ENCODE data around the gene SUN2.

Gene SUN2

DNA sequence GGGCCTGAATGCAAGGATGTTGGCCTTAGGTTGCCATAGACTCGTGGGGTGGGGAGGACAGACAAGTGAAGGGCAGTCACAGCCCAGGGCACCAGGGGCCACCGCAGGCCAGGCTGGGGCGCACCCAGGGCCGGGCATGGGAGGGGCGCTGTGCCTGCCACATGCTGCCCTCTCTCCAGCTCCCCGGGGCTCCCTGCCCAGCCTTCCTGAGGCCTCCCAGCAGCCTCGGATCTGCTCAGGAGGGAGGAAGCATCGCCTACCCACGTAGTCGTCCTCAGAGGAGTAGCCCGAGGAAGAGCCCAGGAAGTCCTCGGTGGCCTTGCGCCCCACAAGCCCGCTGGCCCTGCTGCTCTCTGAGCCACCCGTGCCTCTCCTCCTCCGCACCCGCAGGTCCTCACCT is 5.2 kb downstream of the SUN2 start:
- Histone ChIP-seq H2BK120ac (ENCODE audit: low read depth, low read length) (no peak overlapping the region), H4K5ac (ENCODE audit: low read length) (no peak overlapping the region), H3K27me3 (ENCODE audit: insufficient read depth, low read length, poor library complexity) (no peaks in the 10 kb centered on the region), H2AK5ac (ENCODE audit: low read length) (no peak overlapping the region), H3K4ac (ENCODE audit: low read depth, low read length) (no peak overlapping the region), H3K56ac (ENCODE audit: low read length) (no peak overlapping the region), H3K23ac (ENCODE audit: low read length) (no peak overlapping the region), H3K4me1 (ENCODE audit: control insufficient read depth, low read depth, low read length) (peaks cover 3% of the 10 kb centered on the region), H3K18ac (ENCODE audit: low read length) (no peak overlapping the region), H3K36me3 (ENCODE audit: control insufficient read depth, insufficient read depth, low read length) (no peaks in the 10 kb centered on the region), H3K79me2 (ENCODE audit: control insufficient read depth, insufficient read depth, low read length) (no peaks in the 10 kb centered on the region), H3K9ac (ENCODE audit: low read length) (no peak overlapping the region), H2BK5ac (ENCODE audit: low read length) (no peak overlapping the region), H4K8ac (ENCODE audit: low read depth, low read length) (no peak overlapping the region), H3K4me3 (ENCODE audit: low read length) (no peak overlapping the region), H2BK15ac (replicated peaks; ENCODE audit: low read depth) (no peak overlapping the region), H3K27ac (ENCODE audit: low read depth, low read length) (no peak overlapping the region), H3K4me2 (ENCODE audit: low read length) (no peak overlapping the region), H3K79me1 (ENCODE audit: low read length) (no peaks in the 10 kb centered on the region)
- no CpG with 5 or more reads among the region's 17 CpGs for WGBS (ENCODE audit: extremely low coverage, insufficient coverage, low lambda C conversion rate)
- DNase-seq, result no peak

DNA sequence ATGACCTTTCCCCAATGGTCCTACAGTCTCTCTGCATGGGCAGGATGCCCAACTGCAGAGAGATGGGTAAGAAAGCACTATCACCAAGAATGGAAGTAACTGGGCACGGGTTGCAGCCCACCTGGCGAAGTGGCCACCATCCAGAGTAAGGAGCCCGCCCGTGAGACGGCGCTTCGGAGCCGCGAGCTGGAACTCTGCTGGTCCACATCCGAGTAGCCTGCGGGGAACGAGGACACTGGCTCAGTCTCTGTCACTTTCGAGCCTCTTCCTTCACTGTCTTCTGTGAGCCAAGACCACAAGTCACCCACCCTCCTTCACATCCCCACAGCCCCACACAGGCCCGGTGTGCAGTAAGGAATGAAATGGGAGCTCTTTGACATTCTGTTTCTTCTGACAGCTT is 5.7 kb downstream of the SUN2 start:
- Histone ChIP-seq H2AK5ac (ENCODE audit: low read length) (no peak overlapping the region), H3K4me1 (ENCODE audit: control insufficient read depth, low read depth, low read length) (peaks cover 3% of the 10 kb centered on the region), H3K18ac (ENCODE audit: low read length) (no peak overlapping the region), H2BK15ac (replicated peaks; ENCODE audit: low read depth) (no peak overlapping the region), H3K4me2 (ENCODE audit: low read length) (no peak overlapping the region), H3K36me3 (ENCODE audit: control insufficient read depth, insufficient read depth, low read length) (peaks cover 3% of the 10 kb centered on the region), H3K27ac (ENCODE audit: low read depth, low read length) (no peak overlapping the region), H2BK5ac (ENCODE audit: low read length) (no peak overlapping the region), H2BK120ac (ENCODE audit: low read depth, low read length) (no peak overlapping the region), H3K79me2 (ENCODE audit: control insufficient read depth, insufficient read depth, low read length) (no peaks in the 10 kb centered on the region), H4K5ac (ENCODE audit: low read length) (no peak overlapping the region), H3K56ac (ENCODE audit: low read length) (no peak overlapping the region), H4K8ac (ENCODE audit: low read depth, low read length) (no peak overlapping the region), H3K4ac (ENCODE audit: low read depth, low read length) (no peak overlapping the region), H3K27me3 (ENCODE audit: insufficient read depth, low read length, poor library complexity) (no peaks in the 10 kb centered on the region), H3K4me3 (ENCODE audit: low read length) (no peak overlapping the region), H3K23ac (ENCODE audit: low read length) (no peak overlapping the region), H3K9ac (ENCODE audit: low read length) (no peak overlapping the region), H3K79me1 (ENCODE audit: low read length) (no peaks in the 10 kb centered on the region)
- no peak for DNase-seq
- WGBS (ENCODE audit: extremely low coverage, insufficient coverage, low lambda C conversion rate), result no CpG with 5 or more reads among the region's 14 CpGs

DNA sequence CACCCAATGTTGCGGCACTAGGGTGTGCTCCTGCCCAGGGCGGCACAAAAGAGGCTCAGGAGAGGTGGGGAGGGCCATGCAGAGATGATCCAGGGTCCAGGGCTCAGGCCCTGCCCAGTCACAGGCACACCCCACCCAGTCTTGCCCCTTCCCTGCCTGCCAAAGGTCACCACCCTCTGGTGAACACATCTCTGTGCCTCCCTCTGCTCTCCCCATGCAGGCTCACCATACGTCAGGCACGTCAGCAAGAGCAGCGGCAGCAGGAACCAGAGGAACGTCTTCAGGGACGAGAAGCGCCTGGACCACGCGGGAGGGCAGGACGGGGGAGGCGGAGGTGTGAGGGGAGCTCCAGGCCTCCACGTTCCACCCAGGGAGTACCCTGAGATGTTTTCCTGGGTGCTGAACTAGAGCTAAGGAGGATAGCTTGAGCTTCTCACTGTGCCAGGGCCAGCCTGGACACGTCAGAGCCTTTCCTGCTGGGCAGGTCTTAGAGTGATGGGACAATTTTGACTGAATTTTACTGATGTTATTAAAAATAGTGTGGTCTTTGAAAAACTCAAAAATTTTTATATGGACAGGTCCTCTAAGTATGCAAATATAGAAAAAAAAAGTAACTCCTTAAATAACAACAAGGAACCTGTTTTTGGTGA is 7.2 kb downstream of the SUN2 start:
- Histone ChIP-seq H2AK5ac (ENCODE audit: low read length) (no peak overlapping the region), H3K18ac (ENCODE audit: low read length) (no peak overlapping the region), H3K9ac (ENCODE audit: low read length) (no peak overlapping the region), H3K36me3 (ENCODE audit: control insufficient read depth, insufficient read depth, low read length) (peaks cover 3% of the 10 kb centered on the region), H3K4me1 (ENCODE audit: control insufficient read depth, low read depth, low read length) (no peaks in the 10 kb centered on the region), H3K79me1 (ENCODE audit: low read length) (no peaks in the 10 kb centered on the region), H3K4me2 (ENCODE audit: low read length) (no peak overlapping the region), H3K27ac (ENCODE audit: low read depth, low read length) (no peak overlapping the region), H3K56ac (ENCODE audit: low read length) (no peak overlapping the region), H2BK15ac (replicated peaks; ENCODE audit: low read depth) (no peak overlapping the region), H4K8ac (ENCODE audit: low read depth, low read length) (no peak overlapping the region), H3K4me3 (ENCODE audit: low read length) (no peak overlapping the region), H4K5ac (ENCODE audit: low read length) (no peak overlapping the region), H3K27me3 (ENCODE audit: insufficient read depth, low read length, poor library complexity) (no peaks in the 10 kb centered on the region), H2BK120ac (ENCODE audit: low read depth, low read length) (no peak overlapping the region), H3K23ac (ENCODE audit: low read length) (no peak overlapping the region), H2BK5ac (ENCODE audit: low read length) (no peak overlapping the region), H3K79me2 (ENCODE audit: control insufficient read depth, insufficient read depth, low read length) (no peaks in the 10 kb centered on the region), H3K4ac (ENCODE audit: low read depth, low read length) (no peak overlapping the region)
- no CpG with 5 or more reads among the region's 14 CpGs for WGBS (ENCODE audit: extremely low coverage, insufficient coverage, low lambda C conversion rate)
- no peak for DNase-seq

- no peak overlapping the region for H3K4ac ChIP-seq (ENCODE audit: low read depth, low read length)
- no peak overlapping the region for H3K9ac ChIP-seq (ENCODE audit: low read length)
- no peaks in the 10 kb centered on the region for H3K79me2 ChIP-seq (ENCODE audit: control insufficient read depth, insufficient read depth, low read length)
- no peak overlapping the region for H4K8ac ChIP-seq (ENCODE audit: low read depth, low read length)
- H3K4me3 ChIP-seq (ENCODE audit: low read length), result no peak overlapping the region
- H3K4me2 ChIP-seq (ENCODE audit: low read length), result no peak overlapping the region
- H3K23ac ChIP-seq (ENCODE audit: low read length), result no peak overlapping the region
- H3K27me3 ChIP-seq (ENCODE audit: insufficient read depth, low read length, poor library complexity), result no peaks in the 10 kb centered on the region
- no peak for DNase-seq
- H2BK120ac ChIP-seq (ENCODE audit: low read depth, low read length), result no peak overlapping the region
- WGBS (ENCODE audit: extremely low coverage, insufficient coverage, low lambda C conversion rate), result no CpG with 5 or more reads among the region's 14 CpGs
- no peak overlapping the region for H4K5ac ChIP-seq (ENCODE audit: low read length)
- no peak overlapping the region for H3K56ac ChIP-seq (ENCODE audit: low read length)
- no peak overlapping the region for H2BK5ac ChIP-seq (ENCODE audit: low read length)
- no peaks in the 10 kb centered on the region for H3K79me1 ChIP-seq (ENCODE audit: low read length)
- no peak overlapping the region for H2AK5ac ChIP-seq (ENCODE audit: low read length)
- peaks cover 3% of the 10 kb centered on the region for H3K36me3 ChIP-seq (ENCODE audit: control insufficient read depth, insufficient read depth, low read length)
- H3K27ac ChIP-seq (ENCODE audit: low read depth, low read length), result no peak overlapping the region
- H3K18ac ChIP-seq (ENCODE audit: low read length), result no peak overlapping the region
- H3K4me1 ChIP-seq (ENCODE audit: control insufficient read depth, low read depth, low read length), result no peaks in the 10 kb centered on the region
- no peak overlapping the region for H2BK15ac ChIP-seq (replicated peaks; ENCODE audit: low read depth)
These were observed 9.9 kb downstream of the SUN2 start for GRCh38 chr22:38745676-38746460.

DNA sequence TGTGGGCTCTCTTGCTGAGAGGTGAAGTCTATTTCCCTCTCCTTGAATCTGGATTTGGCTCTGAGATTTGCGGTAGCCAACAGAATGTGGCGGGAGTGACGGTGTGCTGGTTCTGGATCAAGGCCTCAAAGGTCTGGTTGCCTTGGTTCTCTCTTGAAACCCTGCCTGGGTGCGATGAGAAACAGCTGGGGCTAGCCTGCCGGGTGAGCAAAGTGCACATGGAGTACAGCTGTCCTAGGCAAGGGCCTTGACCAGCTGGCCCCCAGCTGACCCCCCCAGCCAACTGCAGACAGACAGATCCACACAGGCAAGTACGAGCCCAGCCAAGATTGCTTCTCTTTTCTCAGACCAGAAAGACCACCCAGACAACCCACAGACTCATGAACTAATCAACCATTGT is 10.8 kb downstream of the SUN2 start:
- H2BK15ac ChIP-seq (replicated peaks; ENCODE audit: low read depth), result no peak overlapping the region
- H3K4me3 ChIP-seq (ENCODE audit: low read length), result no peak overlapping the region
- H4K5ac ChIP-seq (ENCODE audit: low read length), result no peak overlapping the region
- H3K27ac ChIP-seq (ENCODE audit: low read depth, low read length), result no peak overlapping the region
- H4K8ac ChIP-seq (ENCODE audit: low read depth, low read length), result no peak overlapping the region
- DNase-seq, result no peak
- H3K79me2 ChIP-seq (ENCODE audit: control insufficient read depth, insufficient read depth, low read length), result no peaks in the 10 kb centered on the region
- H3K4ac ChIP-seq (ENCODE audit: low read depth, low read length), result no peak overlapping the region
- H3K56ac ChIP-seq (ENCODE audit: low read length), result no peak overlapping the region
- no peak overlapping the region for H3K18ac ChIP-seq (ENCODE audit: low read length)
- H3K36me3 ChIP-seq (ENCODE audit: control insufficient read depth, insufficient read depth, low read length), result peaks cover 3% of the 10 kb centered on the region
- WGBS (ENCODE audit: extremely low coverage, insufficient coverage, low lambda C conversion rate), result no CpG with 5 or more reads among the region's 6 CpGs
- H3K9ac ChIP-seq (ENCODE audit: low read length), result no peak overlapping the region
- H3K4me2 ChIP-seq (ENCODE audit: low read length), result no peak overlapping the region
- H2AK5ac ChIP-seq (ENCODE audit: low read length), result no peak overlapping the region
- no peaks in the 10 kb centered on the region for H3K27me3 ChIP-seq (ENCODE audit: insufficient read depth, low read length, poor library complexity)
- no peaks in the 10 kb centered on the region for H3K4me1 ChIP-seq (ENCODE audit: control insufficient read depth, low read depth, low read length)
- H2BK5ac ChIP-seq (ENCODE audit: low read length), result no peak overlapping the region
- no peak overlapping the region for H3K23ac ChIP-seq (ENCODE audit: low read length)
- no peak overlapping the region for H2BK120ac ChIP-seq (ENCODE audit: low read depth, low read length)
- no peaks in the 10 kb centered on the region for H3K79me1 ChIP-seq (ENCODE audit: low read length)

Data from mesendoderm (in vitro differentiated cells).